Colon (tissue), 2 donors: Measurements from ENCODE around the gene CDH13.

ENCODE experiments used
- FAIRE-seq: peaks from 2 replicates; lab custom pipeline; 2012; peaks lifted over from hg19 to GRCh38; lab: Jason Lieb, UNC
- donor health status: control.
- donor health status: control.

The CDH13 gene

DNA sequence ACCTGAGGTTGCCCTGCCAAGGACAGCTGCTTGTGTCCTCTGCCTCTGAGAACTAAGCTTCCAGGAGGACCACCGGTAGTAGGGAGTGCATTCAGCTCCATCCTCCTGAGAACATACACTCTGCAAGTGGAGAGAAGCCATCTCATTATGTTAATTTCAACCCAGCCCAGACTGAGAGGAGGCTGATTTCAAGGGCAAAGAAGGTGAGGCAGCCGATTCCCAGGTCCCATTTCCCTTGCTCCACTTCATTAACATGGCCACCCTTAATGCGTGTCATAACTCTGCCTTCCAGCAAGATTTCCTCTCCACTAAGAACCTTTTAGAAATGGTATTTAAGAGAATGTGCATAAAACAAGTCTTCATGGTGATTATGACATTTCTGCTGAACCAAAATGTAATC is 72.5 kb downstream of the CDH13 start:
- FAIRE-seq, result no peak

DNA sequence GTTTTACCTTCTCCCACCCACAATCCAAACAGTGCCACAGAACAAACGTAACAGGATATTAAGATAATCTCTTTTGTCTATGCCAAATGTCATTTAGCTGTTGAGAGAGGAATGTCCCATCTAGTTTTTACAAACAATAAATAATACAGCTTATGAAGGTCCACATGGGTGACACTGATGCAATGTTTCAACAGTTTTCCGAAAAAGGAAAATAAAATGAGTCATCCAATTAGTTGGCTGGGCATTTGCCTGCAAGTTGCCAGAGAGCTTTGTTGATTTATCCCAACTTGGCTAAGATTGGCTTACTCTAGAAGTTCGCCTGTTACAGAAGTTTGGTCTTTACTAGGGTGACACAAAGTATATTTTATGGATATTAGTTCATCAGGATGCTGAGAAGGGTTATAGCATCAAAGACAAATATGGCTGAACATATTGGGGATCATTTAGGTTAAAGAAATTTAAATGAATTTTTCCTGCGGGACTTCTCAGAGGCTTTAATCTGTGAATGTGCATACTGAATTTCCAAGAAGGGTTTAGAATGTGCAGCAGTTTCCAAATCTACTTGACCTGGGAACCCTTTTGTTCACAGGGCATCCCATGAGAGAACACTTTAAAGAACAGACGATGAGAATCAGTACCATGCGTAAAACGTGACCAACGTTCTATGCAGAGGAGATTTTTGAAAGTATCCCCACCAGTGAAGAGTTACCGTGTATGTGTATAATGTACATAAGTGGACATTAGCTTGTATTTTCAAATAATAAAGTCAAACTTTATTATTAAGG is 73.1 kb downstream of the CDH13 start:
- FAIRE-seq, result no peak

DNA sequence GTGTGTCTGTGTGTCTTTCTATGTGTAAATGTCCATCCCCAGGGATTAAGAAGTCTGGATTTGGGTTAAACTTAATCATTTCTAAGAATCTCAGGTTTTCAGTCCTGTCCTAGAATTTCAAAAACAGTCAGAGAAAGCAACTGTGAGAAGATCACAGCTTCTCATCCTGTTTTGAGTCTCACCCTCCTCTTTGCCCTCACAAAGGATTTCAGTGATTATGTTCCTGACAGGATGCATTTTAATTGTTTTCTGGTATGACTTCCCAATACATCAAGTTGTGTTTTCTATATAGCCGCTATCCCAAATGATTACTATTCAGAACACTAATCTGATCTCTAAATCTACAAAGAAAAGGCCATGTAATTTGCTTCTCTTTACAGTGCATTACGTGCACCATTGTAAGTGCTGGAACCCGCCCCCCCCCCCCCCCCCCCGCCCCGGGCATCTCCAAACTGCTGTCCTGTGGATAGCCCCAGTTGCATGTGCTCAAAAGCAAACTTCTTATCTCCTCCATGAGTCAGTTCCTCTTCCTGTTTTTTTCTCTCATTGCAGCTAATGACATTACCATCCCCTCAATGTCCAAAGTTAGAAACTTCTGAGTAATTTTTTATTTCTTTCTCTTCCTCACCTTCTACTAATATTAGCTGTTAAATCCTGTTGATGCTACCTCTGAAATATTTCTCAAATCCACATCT is 73.9 kb downstream of the CDH13 start:
- FAIRE-seq, result no peak

DNA sequence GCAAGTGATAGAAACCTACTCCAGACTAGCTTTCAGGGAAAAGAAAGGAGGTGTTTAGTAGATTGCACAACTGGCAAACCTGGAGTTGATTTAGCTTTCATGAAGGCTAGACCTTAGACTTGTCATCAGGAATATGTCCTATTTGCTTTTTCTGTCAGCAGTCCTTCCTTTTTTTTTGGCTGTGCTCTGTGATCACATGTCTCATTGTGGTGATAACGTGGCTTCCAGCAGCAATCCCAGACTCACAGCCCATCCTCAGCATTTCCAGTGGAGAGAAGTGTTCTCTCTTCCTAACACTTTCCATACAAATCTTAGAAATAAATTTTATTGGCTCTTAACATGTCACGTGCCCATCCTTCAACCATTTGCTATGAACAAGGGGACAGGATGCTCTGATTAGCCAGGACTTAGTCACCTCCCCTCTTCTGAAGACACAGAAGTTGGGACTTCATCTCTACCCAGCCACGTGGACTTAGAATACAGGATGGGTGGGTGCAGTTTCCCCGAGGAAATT is 74.7 kb downstream of the CDH13 start:
- FAIRE-seq, result no peak

DNA sequence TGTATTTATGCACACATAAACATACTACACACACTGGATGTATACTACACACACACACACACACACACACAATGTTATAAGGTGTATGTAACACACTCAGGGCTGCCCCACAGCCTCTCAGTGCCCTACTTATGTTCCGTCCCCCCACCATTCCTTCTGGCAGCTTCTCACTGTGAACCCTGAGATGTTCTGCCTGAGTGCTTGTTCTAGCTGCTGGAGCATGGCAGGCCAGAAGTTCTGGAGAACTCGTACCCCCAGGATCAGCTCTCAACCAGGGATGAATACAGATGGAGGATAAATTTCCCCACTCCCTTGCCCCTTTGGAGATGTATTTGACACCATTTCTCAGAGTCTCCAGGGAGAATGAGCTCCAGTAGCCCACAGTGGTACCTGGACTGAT is 76.4 kb downstream of the CDH13 start:
- no peak for FAIRE-seq

DNA sequence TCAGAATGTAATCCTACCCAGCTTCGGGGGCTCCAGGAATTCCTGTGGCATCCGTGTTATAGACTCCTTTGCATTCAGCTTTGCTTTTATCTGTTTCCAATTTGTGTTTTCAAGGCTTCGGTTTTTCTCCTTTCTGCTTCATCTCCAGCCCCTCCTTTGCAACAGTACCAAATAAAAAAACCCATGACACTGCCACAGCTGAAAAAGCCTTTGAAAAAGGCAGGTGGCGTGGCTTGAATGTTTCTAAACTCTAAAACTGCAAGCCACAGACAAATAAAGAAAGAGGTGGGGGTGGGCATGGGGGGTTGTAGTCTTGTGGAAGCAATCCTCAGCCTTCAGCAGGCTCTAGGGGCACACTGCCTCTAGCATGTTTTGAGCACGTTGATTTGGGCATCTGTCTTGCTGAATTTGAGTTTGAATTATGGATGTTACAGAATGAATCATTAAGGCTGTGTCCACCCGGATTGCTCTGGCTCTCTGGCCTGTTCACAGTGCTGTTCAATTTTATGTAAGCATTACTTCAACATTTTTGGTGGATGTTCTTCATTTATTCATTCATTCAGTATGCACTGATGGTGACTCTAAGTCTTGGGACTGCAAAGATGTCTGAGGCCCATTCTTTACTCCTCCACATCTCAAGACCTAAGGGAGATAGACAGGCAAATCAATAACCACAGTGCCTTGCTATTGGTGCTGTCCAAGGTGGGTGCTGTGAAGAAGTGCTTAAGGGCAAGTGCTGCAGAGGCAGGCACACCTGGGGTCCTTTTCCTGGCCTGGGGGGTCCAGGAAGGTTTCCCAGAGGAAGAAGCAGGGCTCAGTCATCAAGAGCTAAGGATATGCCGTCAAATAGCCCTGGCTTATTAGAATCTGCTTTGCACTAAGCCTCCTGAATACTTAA is 77.4 kb downstream of the CDH13 start:
- no peak for FAIRE-seq

DNA sequence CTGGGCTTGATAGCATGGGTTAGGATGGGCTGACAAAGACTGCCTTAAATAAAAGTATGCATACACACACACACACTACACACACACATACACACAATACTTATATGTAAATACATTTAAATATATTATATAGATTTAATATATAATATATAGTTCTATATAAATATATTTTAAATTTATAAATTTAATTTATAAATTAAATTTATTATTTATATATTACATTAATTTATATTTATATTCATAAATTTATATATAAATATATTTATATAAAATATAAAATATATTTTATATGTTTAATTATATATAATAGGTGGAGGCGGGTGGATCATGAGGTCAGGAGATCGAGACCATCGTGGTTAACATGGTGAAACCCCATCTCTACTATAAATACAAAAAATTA is 83.2 kb downstream of the CDH13 start:
- FAIRE-seq, result peak; percentile 93

DNA sequence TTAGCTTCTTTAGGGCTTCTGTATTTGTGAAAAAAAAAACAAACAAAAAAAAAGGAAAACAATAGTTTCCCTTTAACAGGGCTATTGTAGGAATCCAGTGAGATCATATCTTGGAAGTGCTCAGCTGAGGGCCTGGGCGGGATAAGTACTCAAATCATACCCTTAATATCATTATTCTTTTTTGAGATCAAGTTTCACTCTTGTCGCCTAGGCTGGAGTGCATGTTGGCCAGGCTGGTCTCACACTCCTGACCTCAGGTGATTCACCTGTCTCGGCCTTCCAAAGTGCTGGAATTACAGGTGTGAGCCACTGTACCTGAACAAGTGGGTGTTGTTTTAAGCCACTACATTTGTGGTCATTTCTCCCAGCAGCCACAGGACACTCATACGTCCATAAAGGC is 87.0 kb downstream of the CDH13 start:
- no peak for FAIRE-seq

DNA sequence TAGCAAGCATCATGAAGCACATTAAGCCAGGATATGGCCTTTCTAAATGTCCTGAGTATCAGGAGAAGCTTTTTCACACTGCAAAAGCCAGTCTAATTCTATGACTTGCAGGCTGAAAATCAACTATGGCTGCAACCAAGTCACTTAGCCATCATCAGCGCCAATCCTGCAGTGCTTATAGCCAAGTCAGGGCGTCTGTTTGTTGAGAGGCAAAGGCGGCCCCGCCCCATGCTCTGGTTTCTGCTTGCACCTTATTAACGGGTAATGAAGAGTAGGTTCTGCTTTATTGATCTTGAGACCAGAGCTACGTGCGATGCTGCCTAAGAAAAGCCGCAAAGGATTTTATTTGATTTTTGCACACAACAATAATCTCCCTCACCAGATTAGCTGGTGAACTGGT is 88.4 kb downstream of the CDH13 start:
- no peak for FAIRE-seq

DNA sequence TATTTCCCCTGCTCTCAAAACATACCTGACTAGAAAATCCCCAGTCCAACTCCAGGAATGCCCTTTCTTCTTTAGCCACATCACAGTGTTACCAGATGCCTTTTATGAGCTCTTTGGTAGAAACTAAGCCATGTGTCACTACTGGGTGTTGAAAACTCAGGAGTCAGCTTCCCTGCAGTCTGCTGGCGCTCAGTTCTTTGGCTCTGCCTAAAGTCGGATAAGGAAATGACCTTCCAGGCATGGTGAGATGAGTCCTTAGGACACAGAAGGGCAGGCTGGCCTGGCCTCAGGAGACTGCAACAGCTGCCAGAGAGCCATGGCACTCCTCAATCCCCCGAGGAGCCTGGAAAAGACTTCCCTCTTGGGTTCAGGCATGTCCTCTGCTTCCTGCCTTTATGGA is 89.1 kb downstream of the CDH13 start:
- no peak for FAIRE-seq

DNA sequence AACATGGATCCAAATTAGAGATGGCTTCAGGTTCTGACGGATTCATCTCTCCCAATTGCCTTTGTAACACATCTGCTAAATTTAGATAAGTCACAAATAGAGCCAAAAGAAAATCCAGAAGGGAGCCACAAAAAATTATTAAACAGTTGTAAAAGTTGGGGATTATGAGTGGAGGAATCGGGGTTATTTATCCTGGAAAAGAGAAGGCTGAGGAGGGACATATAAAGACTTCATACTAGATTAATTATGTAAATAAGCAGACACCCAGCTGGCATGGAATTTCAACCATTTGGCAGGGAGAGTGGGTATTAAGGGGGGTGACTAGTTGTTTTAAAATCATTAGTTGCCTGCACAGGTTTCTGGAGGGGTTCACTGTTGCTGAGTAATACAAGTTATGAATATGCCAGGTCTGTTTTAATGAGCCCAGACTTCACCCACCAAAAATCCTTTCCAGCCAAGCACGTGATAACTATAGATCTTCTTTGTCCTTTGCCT is 89.6 kb downstream of the CDH13 start:
- no peak for FAIRE-seq

DNA sequence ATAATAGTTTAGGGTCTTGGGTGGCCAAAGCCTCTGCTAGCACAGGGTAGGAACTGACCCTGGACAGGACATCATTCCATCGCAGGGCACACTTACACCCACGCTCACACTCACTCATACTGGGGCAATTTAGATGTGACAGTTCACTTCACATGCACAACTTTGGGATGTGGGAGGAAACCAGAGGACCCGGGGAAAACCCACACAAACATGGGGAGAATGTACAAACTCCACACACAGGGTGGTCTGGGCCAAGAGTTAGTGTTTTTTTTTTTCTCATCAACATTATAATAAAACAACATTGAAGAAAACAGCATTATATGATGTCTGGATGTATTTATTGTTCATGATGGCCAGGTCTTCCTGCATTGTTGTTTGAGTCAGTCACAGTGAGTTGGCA is 93.6 kb downstream of the CDH13 start:
- FAIRE-seq, result no peak

DNA sequence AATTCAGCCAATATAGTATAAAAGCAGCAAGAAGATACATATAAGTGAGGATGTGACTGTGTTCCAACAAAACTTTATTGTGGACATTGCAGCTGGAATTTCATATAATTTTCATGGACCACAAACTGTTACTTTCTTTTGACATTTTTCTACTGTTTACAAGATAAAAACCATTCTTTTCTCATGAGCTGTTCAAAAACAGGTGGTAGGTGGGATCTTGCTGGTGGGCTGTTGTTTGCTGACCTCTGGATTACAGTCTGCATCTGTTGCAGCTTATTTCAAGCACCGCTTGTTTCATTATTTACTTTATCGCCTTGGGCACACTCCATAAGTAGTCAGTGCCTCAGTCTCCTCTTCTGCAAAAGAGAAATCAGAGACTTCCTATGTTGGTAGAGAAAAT is 99.5 kb downstream of the CDH13 start:
- no peak for FAIRE-seq

DNA sequence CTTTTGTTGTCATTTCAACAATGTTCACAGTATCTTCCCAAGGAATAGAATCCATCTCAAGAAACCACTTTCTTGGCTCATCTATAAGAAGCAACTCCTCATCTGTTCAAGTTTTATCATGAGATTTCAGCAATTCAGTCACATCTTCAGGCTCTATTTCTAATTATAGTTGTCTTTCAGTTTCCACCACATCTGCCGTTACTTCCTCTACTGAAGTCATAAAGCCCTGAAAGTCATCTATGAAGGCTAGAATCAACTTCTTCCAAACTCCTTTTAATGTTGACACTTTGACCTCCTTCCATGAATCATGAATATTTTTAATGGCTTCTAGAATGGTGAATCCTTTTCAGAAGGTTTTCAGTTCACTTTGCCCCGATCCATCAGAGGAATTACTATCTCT is 102.1 kb downstream of the CDH13 start:
- FAIRE-seq, result no peak

DNA sequence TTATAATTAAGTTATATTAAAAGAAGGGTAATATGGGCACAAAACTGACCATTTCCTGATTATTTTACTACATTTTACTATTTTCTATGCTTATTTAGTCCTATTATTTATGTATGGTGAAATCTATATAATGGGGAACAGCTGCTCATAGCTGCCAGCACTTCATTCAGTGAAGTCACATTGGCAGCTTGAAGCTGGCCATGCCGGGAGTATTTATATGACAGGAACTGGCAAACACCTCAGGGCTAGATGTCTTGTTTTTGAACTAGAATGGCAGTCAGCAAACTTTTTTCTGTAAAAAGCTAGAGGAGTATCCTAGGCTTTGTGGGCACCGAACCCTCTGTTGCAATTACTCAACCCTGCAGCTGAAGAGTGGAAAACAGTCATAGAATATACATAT is 104.1 kb downstream of the CDH13 start:
- FAIRE-seq, result no peak

DNA sequence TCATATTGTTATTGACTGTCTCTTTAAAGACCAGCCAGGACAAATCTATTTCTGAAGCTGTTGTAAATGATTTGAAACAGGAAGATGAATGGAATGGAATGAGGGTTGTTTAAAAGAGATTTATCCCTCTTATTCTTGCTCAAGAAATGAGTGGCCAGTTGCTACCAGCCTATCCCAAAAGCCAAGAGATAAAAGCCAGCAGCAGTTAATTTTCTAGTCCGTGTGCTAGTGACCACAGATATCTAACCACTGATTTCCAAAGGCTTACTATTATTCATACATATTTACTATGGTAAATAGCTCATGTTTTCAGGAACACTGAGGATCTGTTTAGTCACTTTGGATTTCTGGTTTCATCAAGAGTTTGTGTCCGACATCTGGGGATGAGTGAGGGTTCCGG is 105.7 kb downstream of the CDH13 start:
- FAIRE-seq, result no peak

DNA sequence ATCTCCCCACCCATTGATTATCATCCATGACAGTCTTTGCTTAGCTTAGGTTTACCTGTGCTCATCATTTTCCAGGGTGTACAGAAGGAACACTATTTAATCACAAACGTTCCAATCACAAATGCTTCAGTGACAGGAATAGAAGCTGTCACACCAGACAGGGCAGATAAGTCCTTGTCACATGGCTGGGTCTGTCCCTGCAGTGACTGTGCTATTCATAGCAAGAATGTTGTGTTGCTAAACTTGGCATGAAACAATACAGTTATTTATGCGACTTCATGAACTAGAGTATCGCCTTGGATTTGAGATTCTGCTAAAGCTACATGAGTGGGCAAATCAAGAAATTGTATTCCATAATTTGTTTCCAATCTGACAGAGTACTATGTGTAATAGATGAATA is 108.4 kb downstream of the CDH13 start:
- FAIRE-seq, result no peak

DNA sequence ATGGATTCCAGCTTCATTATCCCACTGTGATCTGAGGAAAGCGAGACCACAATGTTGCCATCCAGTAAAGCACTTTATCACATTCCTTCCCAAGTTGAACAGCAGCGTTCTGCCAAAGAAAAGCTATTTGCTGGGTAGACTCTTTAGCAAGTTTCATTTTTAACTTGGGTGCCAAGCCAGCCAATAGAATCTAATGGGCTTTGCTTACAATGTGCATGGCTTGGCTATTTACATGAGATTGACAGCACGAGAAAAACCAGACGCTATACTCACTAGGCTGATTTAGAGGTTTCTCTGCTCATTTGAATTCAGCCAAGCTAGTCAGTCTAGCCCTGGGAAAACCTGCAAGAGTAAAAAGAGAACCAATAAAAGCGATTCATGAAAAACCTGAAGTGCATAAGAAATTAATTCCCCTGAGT is 108.9 kb downstream of the CDH13 start:
- FAIRE-seq, result no peak

DNA sequence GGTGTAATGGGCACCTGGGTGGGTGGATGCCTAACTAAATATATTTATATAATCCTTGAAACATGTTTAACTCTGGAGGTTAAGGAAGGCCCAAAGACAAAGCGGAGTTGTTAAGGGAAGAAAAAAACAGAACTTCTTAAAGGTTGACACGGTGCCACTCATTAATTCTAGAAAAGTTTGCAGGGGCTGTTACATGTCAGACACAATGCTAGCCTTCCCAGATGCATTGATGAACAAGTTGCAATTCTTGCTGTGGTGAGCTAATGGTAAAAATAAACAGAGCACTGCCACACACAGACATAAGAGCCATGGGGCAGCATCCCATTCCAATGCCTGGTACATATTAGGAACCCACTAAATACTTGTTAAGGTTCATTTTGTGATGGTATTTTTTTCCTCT is 109.5 kb downstream of the CDH13 start:
- FAIRE-seq, result no peak

DNA sequence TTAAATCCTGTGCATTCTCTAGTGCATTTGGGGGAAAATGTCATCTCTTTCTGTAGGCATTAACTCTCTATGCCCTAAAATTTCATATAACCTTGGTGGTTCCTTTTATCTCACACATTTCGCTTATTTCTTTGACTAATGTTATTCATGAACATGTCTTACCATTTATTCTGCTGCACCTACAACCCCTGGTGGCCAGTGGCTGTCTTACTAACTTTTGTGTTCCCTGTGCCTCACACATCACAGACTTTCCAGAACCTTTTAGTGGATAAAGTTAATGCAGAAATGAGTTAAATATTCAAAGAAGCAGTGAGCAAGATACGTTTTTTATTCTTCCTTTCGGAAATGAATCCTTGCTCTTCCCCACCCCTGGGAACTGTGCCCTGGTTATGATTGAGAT is 111.9 kb downstream of the CDH13 start:
- FAIRE-seq, result no peak

DNA sequence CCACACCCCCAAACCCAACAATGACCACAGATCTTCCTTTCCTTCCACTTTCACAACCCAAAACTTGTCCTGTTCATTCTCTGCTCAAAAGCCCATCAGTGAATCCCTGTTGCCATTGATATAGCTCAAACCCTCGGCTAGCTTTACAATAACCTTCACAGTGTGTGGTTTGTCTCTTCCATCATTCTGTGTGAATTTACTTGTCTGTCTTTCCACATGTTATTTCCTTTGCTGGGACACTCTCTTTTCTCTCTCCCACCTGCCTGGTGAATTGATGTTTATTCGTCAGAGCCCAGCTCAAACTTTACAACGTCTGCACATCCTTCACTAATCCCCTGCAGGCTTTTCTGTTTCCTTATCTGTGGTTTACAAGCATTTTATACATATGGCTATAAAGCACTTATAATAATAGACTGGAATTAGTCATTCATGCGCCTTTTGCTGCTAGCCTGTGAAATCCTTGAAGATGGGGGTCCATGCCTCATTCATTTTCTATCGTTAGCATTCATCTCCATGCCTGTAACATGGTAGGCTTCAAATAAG is 114.4 kb downstream of the CDH13 start:
- no peak for FAIRE-seq

DNA sequence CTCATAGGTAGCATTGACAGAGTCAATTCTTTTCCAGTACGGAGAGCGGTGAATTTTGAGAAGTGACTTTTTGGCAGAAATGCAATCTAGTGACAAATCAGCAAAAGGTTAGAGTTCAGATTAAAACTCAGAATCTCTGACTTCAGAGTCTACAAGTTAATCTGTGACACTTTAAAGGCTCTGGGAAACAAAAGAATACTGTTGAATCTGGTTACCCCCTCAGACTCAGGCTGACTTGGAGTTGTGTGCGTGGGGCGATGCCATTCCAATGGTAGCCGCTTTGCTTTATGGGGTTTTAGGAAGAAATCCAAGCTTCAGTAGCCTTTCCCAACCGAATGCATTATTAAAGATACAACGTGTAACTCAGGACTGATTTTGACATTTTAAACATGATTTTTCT is 118.2 kb downstream of the CDH13 start:
- no peak for FAIRE-seq
